ENCODE measurements around the gene REX1BD. TPM values are rescaled to one million over a fixed set of nuclear protein-coding genes. Genes with fewer than 3 reads are reported as not detected.

Gene REX1BD
- total RNA-seq, 1 experiment from 2014 or later: 97.1 TPM

- TF ChIP-seq CTCF (IDR thresholded peaks at IDR 0.05 in 2 of 3, conservative IDR thresholded peaks at IDR 0.05 in 1 of 3; ENCODE audit: borderline replicate concordance in 1 of 3, insufficient read depth in 1 of 3, low read depth in 2 of 3, low read length in 2 of 3): no peak
- TF ChIP-seq JUND (IDR thresholded peaks at IDR 0.05): no peak; the same call in 1 of the 2 replicates
- no peak for TF ChIP-seq ZNF274 (IDR thresholded peaks at IDR 0.05; ENCODE audit: low read depth, low read length)
- peak; percentile 92 for TF ChIP-seq SRF (IDR thresholded peaks at IDR 0.05; ENCODE audit: low read depth)
- peak; percentile 34 for TF ChIP-seq TCF7L2 (IDR thresholded peaks at IDR 0.05; ENCODE audit: borderline replicate concordance, extremely low read depth, insufficient read depth, insufficient read length)
- peak; percentile 18; the same call in 1 of the 2 replicates for TF ChIP-seq RAD21 (IDR thresholded peaks at IDR 0.05; ENCODE audit: low read depth)
- no peak; the same call in 1 of the 2 replicates for TF ChIP-seq ATF3 (IDR thresholded peaks at IDR 0.05)
- TF ChIP-seq EZH2 (IDR thresholded peaks at IDR 0.05): no peak
- TF ChIP-seq EGR1 (IDR thresholded peaks at IDR 0.05; ENCODE audit: low read depth): peak; percentile 93
- peak; percentile 90 for TF ChIP-seq POLR2A (IDR thresholded peaks at IDR 0.05; ENCODE audit: borderline replicate concordance, extremely low read depth, insufficient read depth, insufficient read length)
Observed at GRCh38 chr19:18571564-18572344, 16.8 kb upstream of the REX1BD start, which contains the start of gene UBA52 (continued).

GRCh38 chr19:18574691-18575291 lies 13.8 kb upstream of the REX1BD start:
- ChIA-PET CTCF (no interaction called here), RAD21 (ENCODE audit: low non-redundant PET in 1 of 2, low total read pairs in 2 of 2, uncharacterized antibody in 2 of 2, unreplicated experiment in 2 of 2) (no interaction called here)
- intact Hi-C loops (cut with micrococcal nuclease): loop anchor here (5.0 kb wide), 1 partner anchor 107 kb away; no protein-coding TSS in a partner anchor
- TF ChIP-seq SRF (IDR thresholded peaks at IDR 0.05; ENCODE audit: low read depth) (no peak), EZH2 (IDR thresholded peaks at IDR 0.05) (no peak), ZFX (IDR thresholded peaks at IDR 0.05) (no peak), POLR2A (IDR thresholded peaks at IDR 0.05; ENCODE audit: borderline replicate concordance, extremely low read depth, insufficient read depth, insufficient read length) (no peak), ELF1 (IDR thresholded peaks at IDR 0.05; ENCODE audit: borderline replicate concordance, low read depth) (no peak), EGR1 (IDR thresholded peaks at IDR 0.05; ENCODE audit: low read depth) (no peak), JUND (IDR thresholded peaks at IDR 0.05) (no peak), SIN3A (IDR thresholded peaks at IDR 0.05; ENCODE audit: low read depth) (no peak), FOSL1 (IDR thresholded peaks at IDR 0.05; ENCODE audit: low read depth) (no peak), ZNF274 (IDR thresholded peaks at IDR 0.05; ENCODE audit: low read depth, low read length) (no peak), CBX3 (IDR thresholded peaks at IDR 0.05; ENCODE audit: low read depth) (no peak)
- TF ChIP-seq, protein P1, sequence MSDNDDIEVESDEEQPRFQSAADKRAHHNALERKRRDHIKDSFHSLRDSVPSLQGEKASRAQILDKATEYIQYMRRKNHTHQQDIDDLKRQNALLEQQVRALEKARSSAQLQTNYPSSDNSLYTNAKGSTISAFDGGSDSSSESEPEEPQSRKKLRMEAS (IDR thresholded peaks at IDR 0.05): no peak
- TF ChIP-seq, protein P2, sequence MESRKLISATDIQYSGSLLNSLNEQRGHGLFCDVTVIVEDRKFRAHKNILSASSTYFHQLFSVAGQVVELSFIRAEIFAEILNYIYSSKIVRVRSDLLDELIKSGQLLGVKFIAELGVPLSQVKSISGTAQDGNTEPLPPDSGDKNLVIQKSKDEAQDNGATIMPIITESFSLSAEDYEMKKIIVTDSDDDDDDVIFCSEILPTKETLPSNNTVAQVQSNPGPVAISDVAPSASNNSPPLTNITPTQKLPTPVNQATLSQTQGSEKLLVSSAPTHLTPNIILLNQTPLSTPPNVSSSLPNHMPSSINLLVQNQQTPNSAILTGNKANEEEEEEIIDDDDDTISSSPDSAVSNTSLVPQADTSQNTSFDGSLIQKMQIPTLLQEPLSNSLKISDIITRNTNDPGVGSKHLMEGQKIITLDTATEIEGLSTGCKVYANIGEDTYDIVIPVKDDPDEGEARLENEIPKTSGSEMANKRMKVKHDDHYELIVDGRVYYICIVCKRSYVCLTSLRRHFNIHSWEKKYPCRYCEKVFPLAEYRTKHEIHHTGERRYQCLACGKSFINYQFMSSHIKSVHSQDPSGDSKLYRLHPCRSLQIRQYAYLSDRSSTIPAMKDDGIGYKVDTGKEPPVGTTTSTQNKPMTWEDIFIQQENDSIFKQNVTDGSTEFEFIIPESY (IDR thresholded peaks at IDR 0.05; ENCODE audit: extremely low read depth, insufficient replicate concordance, low read length): no peak

More at GRCh38 chr19:18574691-18575291, 13.8 kb upstream of the REX1BD start:
- no peaks in the 10 kb centered on the region for H3K27me3 ChIP-seq (ENCODE audit: insufficient read depth, low read length)
- POLR2A ChIA-PET: no interaction called here
- H3K27ac ChIP-seq (ENCODE audit: low read depth, low read length): no peak overlapping the region
- no peak overlapping the region for H3K4me2 ChIP-seq (ENCODE audit: low read length)
- H3K79me2 ChIP-seq (ENCODE audit: insufficient read depth, low read length): peaks cover 39% of the 10 kb centered on the region
- BruUV-seq (replicated peaks): no TSS peak
- peaks cover 26 to 54% of the 10 kb centered on the region in 2 experiments for H3K36me3 ChIP-seq (ENCODE audit: control insufficient read depth in 1 of 2, insufficient read depth in 2 of 2, low read length in 2 of 2)
- no peak for ATAC-seq
- H3K4me3 ChIP-seq (replicated peaks in 1 of 2; ENCODE audit: low read depth in 1 of 2, low read length in 2 of 2): no peak overlapping the region
- peaks cover 12 to 28% of the 10 kb centered on the region in 2 experiments for H3K4me1 ChIP-seq (ENCODE audit: control insufficient read depth in 1 of 2, insufficient read depth in 2 of 2, low read length in 2 of 2)
- DNase-seq (ENCODE audit: low read depth, low spot score): no peak
- no peaks in the 10 kb centered on the region for H3K9me3 ChIP-seq (ENCODE audit: control insufficient read depth in 1 of 2, insufficient read depth in 1 of 2, low read depth in 1 of 2, low read length in 2 of 2)
- H2AFZ ChIP-seq (ENCODE audit: low read depth, low read length, poor library complexity, severe bottlenecking): no peak overlapping the region
- H3K9ac ChIP-seq (ENCODE audit: low read length): no peak overlapping the region
- no peaks in the 10 kb centered on the region for H3K9me2 ChIP-seq (ENCODE audit: insufficient read depth)
- H4K20me1 ChIP-seq (ENCODE audit: insufficient read depth): peaks cover 17% of the 10 kb centered on the region; the same call in 1 of the 2 replicates

Measured in HCT116 (cell line).